ENCODE data around the gene STK24.

- TF ChIP-seq, protein P1, sequence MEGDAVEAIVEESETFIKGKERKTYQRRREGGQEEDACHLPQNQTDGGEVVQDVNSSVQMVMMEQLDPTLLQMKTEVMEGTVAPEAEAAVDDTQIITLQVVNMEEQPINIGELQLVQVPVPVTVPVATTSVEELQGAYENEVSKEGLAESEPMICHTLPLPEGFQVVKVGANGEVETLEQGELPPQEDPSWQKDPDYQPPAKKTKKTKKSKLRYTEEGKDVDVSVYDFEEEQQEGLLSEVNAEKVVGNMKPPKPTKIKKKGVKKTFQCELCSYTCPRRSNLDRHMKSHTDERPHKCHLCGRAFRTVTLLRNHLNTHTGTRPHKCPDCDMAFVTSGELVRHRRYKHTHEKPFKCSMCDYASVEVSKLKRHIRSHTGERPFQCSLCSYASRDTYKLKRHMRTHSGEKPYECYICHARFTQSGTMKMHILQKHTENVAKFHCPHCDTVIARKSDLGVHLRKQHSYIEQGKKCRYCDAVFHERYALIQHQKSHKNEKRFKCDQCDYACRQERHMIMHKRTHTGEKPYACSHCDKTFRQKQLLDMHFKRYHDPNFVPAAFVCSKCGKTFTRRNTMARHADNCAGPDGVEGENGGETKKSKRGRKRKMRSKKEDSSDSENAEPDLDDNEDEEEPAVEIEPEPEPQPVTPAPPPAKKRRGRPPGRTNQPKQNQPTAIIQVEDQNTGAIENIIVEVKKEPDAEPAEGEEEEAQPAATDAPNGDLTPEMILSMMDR (IDR thresholded peaks at IDR 0.05), result no peak
- TF ChIP-seq POLR2A (IDR thresholded peaks at IDR 0.05), result no peak
These were observed 8.0 kb downstream of the STK24 start for GRCh38 chr13:98568918-98569317.
